ENCODE data around the gene USP34.
"Not testable (repeated sequence)": the region's sequence is repeated elsewhere in the genome, so short reads cannot be mapped to it uniquely, and the experiment has no call there.

Gene USP34

GRCh38 chr2:61470965-61471904 is at the start of gene USP34:
Gene USP34 (minus strand): TSS chr2:61471087. CDS start chr2:61470692, 395 bp downstream.
- peak; percentile 85 to 88 for DNase-seq (ENCODE audit: low read depth in 2 of 2)

- no peak for DNase-seq (ENCODE audit: low read depth in 2 of 2)
These were observed 49.4 kb upstream of the USP34 start for GRCh38 chr2:61520261-61520660.

DNA sequence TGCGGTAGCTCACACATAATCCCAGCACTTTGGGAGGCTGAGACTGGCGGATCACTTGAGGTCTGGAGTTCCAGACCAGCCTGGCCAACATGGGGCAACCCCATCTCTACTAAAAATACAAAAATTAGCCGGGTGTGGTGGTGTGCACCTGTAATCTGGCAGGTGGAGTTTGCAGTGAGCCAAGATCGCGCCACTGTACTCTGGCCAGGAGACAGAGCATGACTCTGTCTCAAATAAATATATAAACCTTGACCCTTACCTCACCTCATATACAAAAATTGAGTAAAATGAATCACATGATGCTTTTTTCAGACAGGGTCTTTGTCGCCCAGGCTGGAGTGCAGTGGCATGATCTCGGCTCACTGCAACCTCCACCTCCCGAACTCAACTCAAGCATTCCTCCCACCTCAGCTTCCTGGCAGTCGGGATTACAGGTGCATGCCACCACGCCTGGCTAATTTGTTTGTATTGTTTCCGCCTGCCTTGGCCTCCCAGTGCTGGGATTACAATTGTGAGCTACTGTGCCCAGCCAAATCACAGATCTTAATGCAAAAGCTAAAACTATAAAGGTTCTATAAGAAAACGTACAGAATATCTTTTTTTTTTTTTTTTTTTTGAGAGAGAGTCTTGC is 42.0 kb upstream of the USP34 start:
- no peak for DNase-seq (ENCODE audit: low read depth in 2 of 2)

- DNase-seq (ENCODE audit: low read depth in 2 of 2): no peak
These were observed 40.1 kb upstream of the USP34 start for GRCh38 chr2:61510674-61511671.

DNA sequence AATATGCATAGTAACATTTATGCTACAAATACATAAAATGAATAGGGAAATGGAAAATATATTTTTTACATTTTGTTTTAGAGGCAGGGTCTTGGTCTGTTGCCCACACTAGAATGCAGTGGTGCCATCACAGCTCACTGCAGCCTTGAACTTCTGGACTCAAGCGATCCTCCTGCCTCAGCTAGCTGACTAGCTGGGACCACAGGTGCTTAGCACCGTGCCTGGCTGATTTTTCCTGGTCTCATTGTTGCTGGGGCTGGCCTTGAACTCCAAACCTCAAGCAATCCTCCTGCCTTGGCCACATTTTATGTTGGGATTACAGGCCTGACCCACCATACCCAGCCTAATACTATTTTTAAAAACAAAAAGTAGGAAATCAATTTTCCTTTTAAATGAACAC is 34.1 kb upstream of the USP34 start:
- no peak for DNase-seq (ENCODE audit: low read depth in 2 of 2)

DNA sequence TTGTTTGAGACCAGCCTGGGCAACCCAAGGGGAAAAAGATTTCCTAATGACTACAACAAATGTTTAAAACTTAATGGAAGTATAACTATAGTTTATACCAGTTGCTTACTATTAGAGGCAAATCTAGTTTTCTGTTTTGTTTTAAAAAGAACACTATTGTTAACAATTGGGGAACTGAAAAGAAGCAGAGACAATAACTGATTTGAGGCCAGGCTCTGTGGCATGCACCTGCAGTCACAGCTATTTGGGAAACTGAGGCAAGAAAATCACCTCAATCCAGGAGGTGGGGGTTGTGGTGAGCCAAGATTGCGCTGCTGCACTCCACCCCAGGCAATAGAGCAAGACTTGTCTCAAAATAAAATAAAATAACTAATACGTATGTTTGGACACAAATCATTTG is 28.2 kb upstream of the USP34 start:
- DNase-seq (ENCODE audit: low read depth in 2 of 2): no peak

GRCh38 chr2:61493523-61493942 is 22.6 kb upstream of the USP34 start:
- DNase-seq (ENCODE audit: low read depth in 2 of 2): no peak

GRCh38 chr2:61492476-61492875 is 21.6 kb upstream of the USP34 start:
- no peak for DNase-seq (ENCODE audit: low read depth in 2 of 2)

DNA sequence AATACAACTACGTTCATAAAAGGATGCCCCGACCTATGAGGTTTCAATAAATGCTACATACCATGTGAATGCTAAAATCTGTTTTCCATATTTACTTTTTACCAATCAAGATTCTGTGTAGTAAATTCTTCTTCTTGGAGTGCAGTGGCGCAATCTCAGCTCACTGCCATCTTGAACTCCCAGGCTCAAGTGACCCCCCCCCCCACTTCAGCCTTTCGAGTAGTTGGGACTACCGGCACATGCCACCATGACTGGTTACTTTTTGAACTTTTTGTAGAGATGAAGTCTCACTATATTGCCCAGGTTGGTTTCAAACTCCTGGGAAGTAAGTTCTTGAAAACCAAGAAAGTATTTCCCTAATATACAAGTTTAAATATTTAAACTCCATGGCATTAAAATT is 14.4 kb upstream of the USP34 start:
- DNase-seq (ENCODE audit: low read depth in 2 of 2): no peak

- no peak for DNase-seq (ENCODE audit: low read depth in 2 of 2)
These were observed 7.2 kb upstream of the USP34 start for GRCh38 chr2:61478086-61478485.

GRCh38 chr2:61476929-61477589 is 6.2 kb upstream of the USP34 start:
- not testable (repeated sequence) for DNase-seq (ENCODE audit: low read depth in 2 of 2)

GRCh38 chr2:61471905-61472805 is 1.3 kb upstream of the USP34 start:
- DNase-seq (ENCODE audit: low read depth in 2 of 2): peak in 1 of 2 donors; percentile 14

DNA sequence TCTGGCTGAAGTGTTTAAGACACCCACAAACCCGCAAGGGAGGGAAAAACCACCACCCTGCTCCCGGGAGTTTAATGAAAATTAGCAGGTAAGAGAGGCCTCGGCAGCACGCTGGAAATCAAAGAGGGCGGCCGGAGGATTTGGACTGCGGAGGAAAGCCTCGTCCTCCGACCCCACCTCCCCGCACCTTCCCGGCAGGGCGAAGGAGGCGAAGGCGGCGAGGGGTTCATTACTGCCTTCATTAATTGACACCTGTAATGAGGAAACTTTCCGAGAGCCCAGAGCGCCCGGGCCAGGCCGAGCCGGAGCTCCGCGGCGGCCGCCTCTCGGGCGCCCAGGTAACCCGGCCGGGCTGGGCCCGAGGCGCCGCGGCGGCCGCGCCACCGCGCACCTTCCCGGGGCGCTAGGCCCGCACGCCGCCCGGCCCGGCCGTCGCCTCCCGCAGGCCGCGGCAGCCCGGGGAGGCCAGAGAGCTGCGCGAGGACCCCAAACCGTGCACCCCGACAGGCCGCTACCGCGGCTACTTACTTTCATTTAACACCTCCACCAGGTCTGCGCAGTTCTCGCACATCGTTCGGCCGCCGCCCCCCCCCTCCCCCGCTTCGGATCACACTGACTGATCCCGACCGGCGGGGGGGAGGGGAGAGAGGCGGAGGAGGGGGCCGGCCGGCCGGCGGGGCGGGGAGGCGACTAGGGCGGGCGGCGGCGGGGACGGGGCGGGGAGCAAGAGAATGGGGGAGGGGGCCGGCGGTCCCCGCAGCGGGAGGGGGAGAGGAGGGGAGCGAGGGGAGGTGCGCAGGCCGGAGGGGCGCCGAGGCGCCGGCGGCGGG is 550 bp downstream of the USP34 start:
- DNase-seq (ENCODE audit: low read depth in 2 of 2): peak; percentile 77 to 81

DNA sequence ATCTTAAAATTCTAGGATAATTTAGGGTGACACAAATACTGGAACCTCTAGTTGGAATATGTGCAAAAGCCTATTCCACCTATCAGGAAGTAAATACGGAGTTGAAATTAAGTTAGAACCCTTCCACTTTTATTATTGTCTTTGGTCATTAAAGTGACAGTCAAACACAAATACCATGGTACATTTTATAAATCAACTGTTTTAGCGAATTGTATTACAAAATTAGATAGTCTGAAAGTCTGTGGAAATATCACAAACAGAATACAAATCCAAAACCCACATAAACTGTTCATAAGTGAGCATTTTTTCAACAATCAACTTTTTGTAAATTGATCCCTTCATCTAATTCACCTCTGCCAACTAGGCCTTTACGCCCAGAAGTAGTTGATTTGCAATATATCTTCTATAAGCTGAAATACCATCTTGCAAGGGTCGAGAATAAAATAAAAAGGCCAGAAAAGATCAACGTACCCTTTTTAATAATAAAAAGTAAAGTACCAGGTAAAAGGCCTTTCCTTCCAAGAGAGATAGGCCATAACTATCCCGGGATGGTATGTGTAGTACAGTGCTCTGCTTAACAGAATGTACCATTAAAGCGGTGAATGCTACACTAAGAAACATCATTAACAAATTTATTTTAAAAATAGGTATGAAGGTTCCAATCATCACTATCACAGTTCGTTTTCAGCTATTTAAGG is 1.3 kb downstream of the USP34 start:
- DNase-seq (ENCODE audit: low read depth in 2 of 2): no peak

- DNase-seq (ENCODE audit: low read depth in 2 of 2): not testable (repeated sequence)
These were observed 2.7 kb downstream of the USP34 start for GRCh38 chr2:61468231-61468630.

DNA sequence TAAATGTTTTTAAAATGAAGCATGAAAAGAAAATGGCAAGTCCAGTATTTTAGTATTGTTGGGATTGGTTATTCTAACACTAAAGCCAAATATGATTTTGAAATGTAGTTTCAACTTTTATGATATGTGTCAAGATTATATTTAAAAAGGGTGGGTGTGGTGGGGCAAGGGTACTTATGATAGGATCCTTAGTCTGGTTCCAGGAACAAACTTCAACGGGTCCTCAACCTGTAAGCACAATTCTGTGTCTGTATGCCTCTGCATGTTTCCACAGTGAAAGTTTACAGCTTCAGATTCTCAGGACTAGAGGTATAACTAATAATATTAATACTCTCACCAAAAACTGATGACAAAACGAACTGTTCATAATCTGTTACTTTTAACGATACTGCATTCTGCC is 5.8 kb downstream of the USP34 start:
- no peak for DNase-seq (ENCODE audit: low read depth in 2 of 2)

DNA sequence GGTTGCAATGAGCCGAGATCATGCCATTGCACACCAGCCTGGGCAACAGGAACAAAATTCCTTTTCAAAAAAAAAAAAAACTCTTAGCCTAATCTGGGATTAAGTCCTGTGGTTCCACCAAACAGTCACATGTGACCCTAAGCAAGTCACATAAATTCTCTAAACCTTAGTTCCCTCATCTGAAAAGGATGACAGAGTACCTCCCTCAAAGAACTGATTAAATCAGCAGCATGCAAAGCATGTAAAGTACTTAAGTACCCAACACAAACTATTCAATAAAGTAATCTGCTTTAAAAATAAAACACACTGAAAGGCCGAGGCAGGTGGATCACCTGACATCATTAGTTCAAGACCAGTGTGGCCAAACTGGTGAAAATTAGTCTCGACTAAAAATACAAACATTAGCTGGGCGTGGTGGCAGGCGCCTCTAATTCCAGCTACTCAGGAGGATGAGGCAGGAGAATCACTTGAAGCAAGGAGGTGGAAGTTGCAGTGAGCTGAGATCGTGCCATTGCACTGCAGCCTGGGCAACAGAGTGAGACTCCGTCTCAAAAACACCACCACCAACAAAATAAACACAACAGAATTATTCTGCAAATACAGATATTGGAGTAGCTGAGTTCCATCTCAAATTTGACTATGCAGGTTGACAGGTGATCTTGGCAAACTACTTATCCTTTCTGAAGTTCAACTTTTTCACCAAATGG is 7.0 kb downstream of the USP34 start:
- DNase-seq (ENCODE audit: low read depth in 2 of 2): no peak

DNA sequence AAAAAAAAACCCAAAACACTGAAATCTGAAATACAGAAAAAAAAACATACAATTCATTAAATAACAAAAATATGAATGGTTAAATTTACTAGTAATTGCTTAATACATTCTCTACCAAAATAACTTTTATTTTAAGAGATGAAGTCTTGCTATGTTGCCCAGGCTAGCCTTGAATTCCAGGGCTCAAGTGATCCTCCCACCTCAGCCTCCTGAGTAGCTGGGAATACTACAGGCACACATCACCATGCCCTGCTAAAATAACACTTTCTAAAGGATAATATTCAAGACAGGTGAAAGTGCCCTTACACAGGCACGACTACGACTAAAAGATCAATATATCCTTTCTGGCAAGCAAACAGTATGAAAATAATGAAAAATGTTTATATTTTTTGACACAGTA is 9.5 kb downstream of the USP34 start:
- no peak for DNase-seq (ENCODE audit: low read depth in 2 of 2)

Data from stimulated activated CD4-positive, alpha-beta T cell treated with anti-CD3 and anti-CD28 coated beads, Interleukin-15, amount 100 ng/mL, for 48 hours (primary cell).